GM21723 (cell line): ENCODE results near the gene SAMD8.
"Not testable (repeated sequence)": the region's sequence is repeated elsewhere in the genome, so short reads cannot be mapped to it uniquely, and the experiment has no call there.

Experiments used
- ATAC-seq: cut with Tn5 transposase; IDR thresholded peaks from one replicate; pipeline ENCODE4 v1.9.1; 2021; ENCODE audit warnings: mild to moderate bottlenecking, moderate library complexity; ENCODE audit not compliant: unreplicated experiment

Gene SAMD8

GRCh38 chr10:75189266-75190096, 78.0 kb downstream of the SAMD8 start:
- ATAC-seq, result no peak

DNA sequence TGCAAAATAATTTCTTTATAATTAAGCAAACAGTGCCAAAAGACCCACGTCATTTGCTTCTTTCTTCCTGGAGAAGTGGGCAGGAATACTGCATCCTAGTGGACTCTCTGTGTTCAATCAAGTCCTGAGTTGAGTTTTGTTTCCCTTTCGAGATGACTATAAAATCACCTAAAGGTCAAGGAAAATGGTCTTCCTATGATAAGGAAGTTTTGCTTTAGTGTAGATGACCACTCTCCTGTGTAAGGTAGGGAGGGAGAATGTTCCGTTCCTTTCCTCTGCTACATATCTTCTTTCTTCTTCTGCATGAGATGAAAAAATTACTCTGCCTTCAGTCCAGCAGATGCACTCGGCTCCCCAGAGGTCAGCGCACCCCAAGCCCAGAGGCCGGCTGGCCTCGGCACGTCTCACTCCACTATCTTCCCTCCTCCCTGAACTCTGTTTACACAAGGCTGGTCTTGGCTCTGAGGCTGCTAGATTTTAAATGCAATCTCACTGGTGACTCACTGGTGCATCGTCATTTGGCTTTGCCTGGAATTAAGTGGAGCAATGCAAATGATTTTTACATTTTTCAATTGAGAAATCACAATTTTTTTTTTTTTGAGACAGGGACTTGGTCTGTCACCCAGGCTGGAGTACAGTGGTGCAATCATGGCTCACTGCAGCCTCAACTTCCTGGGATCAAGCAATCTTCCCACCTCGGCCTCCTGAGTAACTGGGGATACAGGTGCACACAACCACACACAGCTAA, 80.5 kb downstream of the SAMD8 start:
- no peak for ATAC-seq

DNA sequence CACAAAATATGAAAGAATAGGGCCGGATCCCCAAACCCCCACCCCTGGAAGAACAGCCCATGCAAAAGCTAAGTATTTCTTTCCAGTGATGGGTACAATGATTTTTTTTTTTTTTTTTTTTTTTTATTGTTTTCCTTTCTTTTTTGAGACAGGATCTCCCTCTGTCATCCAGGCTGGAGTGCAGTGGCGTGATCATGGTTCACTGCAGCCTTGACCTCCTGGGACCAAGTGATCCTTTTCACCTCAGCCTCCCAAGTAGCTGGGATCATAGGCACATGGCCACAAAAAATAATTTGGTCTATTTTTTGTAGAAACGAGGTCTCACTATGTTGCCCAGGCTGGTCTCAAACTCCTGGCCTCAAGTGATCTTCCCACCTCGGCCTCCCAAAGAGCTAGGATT, 83.2 kb downstream of the SAMD8 start:
- not testable (repeated sequence) for ATAC-seq

- ATAC-seq, result no peak
Measured at GRCh38 chr10:75195035-75195763, 83.7 kb downstream of the SAMD8 start.

- ATAC-seq, result no peak
Measured at GRCh38 chr10:75197066-75197465, 85.6 kb downstream of the SAMD8 start.

GRCh38 chr10:75197906-75198305, 86.5 kb downstream of the SAMD8 start:
- no peak for ATAC-seq

DNA sequence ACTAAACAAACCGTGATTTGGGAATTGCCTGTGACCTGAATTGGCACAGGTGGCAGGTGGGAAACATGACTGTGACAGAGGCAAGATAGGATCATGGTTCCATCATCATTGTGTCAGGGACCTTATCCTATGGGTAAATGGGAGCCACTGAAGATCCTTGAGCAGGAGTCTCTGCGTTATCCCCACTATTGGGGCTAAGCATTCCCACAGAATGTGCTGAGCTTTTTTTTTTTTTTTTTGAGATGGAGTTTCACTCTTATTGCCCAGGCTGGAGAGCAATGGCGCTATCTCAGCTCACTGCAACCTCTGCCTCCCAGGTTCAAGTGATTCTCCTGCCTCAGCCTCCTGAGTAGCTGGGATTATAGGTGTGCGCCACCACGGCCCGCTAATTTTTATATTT, 88.5 kb downstream of the SAMD8 start:
- ATAC-seq, result not testable (repeated sequence)

DNA sequence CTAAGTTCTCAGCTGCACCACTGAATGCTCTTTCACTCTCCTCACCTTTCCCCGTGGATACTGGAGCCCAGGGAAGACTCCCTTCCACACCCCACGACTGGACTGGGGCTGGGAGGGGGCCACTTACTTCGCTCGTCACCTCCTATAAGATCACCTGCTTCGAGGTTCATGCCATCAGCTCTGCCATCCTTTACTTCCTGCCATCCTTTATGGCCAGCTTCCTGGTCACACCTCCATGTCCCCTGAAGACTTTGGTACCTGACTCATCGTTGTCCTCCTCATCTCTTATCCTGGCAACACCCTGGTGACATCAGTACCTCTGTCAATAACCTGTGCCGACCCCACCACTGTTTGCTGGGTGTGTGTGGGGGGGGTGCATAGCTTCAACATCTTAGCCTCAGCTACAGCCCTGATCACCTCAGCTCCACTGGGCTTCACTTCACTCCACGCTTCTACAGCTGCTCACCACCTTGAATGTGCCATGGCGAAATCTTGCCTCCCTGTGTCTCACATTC, 90.4 kb downstream of the SAMD8 start:
- no peak for ATAC-seq

GRCh38 chr10:75202321-75203045, 91.0 kb downstream of the SAMD8 start:
- no peak for ATAC-seq

DNA sequence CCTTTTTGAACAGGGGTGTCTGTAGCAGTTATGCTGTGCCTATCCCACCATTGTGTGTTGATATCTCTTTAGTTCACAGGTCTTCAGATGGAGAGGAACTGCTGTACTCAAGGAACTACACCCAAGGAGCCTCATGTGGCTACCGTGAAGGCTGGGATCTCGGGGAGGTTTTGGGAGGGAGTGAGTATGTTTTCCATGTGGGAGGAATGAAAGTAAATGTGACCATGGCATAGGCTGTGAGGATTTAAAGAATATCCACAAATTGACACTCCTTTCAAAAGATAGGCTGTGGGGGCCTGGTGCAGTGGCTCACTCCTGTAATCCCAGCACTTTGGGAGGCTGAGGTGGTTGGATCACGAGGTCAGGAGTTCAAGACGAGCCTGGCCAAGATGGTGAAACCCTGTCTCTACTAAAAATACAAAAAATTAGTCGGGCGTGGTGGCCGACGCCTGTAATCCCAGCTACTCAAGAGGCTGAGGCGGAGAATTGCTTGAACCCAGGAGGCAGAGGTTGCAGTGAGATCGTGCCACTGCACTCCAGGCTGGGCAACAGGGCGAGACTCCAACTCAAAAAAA, 91.7 kb downstream of the SAMD8 start:
- ATAC-seq, result not testable (repeated sequence)

GRCh38 chr10:75203724-75204123, 92.3 kb downstream of the SAMD8 start:
- ATAC-seq, result no peak

GRCh38 chr10:75205908-75206307, 94.5 kb downstream of the SAMD8 start:
- no peak for ATAC-seq

DNA sequence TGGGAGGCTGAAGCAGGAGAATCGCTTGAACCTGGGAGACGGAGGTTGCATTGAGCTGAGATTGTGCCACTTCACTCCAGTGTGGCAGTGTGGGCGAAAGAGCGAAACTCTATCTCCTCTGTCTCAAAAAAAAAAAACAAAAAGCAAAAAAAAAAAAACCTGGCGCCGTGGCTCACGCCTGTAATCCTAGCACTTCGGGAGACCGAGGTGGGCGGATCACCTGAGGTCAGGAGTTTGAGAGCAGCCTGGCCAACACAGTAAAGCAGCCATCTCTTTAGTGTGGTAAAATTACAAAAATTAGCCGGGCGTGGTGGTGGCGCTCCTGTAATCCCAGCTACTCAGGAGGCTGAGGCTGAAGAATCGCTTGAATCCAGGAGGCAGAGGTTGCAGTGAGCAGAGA, 95.2 kb downstream of the SAMD8 start:
- ATAC-seq, result not testable (repeated sequence)

DNA sequence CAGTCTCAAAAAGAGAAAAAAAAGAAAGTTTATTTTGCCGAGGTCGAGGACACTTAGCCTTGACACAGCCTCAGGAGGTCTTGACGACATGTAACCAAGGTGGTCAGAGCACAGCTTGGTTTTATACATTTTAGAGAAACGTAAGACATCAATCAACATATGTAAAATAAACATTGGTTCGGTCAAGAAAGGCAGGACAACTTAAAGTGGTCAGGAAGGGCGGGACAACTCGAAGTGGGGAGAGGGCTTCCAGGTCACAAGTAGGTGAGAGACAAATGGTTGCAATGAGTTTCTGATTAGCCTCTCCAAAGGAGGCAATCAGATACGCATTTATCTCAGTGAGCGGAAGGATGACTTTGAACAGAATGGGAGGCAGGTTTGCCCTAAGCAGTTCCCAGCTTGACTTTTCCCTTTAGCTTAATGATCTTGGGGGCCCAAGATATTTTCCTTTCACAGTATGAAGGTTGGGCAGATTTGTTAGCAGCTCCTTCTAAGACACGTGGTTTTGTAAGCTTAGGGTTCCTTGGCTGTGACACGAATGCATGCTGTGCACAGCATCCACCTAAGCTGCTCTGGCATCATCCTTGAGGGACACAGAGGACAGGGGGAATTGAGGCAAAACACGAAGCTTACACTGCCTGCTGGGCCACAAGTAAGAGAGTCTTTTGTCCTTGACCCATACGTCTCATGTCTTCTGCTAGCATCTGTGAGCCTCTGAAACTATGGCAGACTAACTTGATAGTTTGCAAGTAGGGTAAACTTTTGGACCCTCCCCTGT, 95.8 kb downstream of the SAMD8 start:
- ATAC-seq, result no peak

DNA sequence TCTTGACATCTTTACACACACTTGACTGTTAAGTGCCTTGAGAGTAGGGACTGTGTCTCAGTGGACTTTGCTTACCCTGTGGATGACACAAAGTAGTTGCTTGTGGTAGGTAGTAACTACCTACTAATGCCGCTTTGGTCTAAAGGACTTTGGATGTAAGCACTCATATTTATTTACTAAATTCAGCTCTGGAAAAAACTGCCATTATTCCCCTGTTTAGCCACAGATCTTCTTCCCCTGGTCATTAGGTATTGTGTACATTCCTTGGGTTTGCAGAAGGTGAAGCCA, 96.3 kb downstream of the SAMD8 start:
- ATAC-seq, result no peak

- ATAC-seq, result no peak
Measured at GRCh38 chr10:75208181-75208580, 96.7 kb downstream of the SAMD8 start.

- peak; percentile 3 for ATAC-seq
Measured at GRCh38 chr10:75209086-75209920, 97.8 kb downstream of the SAMD8 start.

GRCh38 chr10:75209921-75210281, 98.4 kb downstream of the SAMD8 start:
- ATAC-seq, result peak; percentile 68
